ENCODE measurements around the gene ZNF730.
"Not testable (repeated sequence)": the region's sequence is repeated elsewhere in the genome, so short reads cannot be mapped to it uniquely, and the experiment has no call there.

Gene ZNF730

DNA sequence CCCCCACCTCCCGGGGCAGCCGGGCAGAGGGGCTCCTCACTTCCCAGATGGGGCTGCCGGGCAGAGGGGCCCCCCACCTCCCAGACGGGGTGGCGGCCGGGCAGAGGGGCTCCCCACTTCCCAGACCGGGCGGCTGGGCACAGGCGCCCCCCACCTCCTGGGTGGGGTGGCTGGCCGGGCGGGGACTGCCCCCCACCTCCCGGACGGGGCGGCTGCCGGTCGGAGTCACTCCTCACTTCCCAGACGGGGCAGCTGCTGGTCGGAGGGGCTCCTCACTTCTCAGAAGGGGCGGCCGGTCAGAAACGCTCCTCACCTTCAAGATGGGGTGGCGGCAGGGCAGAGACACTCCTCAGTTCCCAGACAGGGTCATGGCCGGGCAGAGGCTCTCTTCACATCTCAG is 43.9 kb downstream of the ZNF730 start:
- H3K4me1 Mint-ChIP-seq (ENCODE audit: low read depth): no peaks in the 10 kb centered on the region
- no peaks in the 10 kb centered on the region for H3K27me3 Mint-ChIP-seq
- H3K4me3 Mint-ChIP-seq: no peak overlapping the region
- peaks cover 37% of the 10 kb centered on the region for H3K9me3 Mint-ChIP-seq
- H3K27ac Mint-ChIP-seq: no peak overlapping the region
- no peaks in the 10 kb centered on the region for H3K36me3 Mint-ChIP-seq (ENCODE audit: low read depth)

DNA sequence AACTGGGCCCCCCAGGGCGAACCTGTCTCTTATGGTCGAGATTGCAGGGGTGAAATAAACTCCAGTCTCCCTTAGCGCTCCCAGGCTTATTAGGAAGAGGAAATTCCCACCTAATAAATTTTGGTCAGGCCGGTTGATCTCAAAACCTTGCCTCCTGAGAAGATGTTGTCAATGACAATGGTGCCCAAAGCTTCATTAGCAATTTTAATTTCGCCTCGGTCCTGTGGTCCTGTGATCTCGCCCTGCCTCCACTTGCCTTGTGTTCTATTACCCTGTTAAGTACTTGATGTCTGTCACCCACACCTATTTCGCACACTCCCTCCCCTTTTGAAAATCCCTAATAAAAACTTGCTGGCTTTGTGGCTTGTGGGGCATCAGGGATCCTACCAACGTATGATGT is 51.5 kb downstream of the ZNF730 start:
- H3K9me3 Mint-ChIP-seq; H3K27ac Mint-ChIP-seq; H3K36me3 Mint-ChIP-seq (ENCODE audit: low read depth); H3K4me1 Mint-ChIP-seq (ENCODE audit: low read depth); H3K4me3 Mint-ChIP-seq; H3K27me3 Mint-ChIP-seq: not testable (repeated sequence)

DNA sequence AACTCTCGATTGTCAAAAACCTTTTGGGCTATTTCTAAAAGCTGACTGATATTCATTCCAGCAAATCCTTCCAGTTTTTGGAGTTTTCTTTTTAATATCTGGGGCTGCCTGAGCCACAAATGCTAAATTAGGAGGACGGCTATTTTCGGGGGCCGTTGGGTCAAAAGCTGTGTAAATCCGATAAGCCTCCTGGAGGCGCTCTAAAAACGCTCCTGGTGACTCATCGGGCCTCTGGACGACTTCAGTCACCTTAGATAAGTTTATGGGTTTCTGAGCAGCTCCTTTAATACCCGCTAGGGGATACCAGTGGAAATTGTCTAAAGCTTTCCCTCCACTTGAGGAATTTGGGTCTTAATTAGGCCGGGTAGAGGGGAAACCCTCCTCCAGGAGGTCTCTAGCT is 66.4 kb downstream of the ZNF730 start:
- H3K4me1 Mint-ChIP-seq (ENCODE audit: low read depth): no peaks in the 10 kb centered on the region
- no peaks in the 10 kb centered on the region for H3K36me3 Mint-ChIP-seq (ENCODE audit: low read depth)
- peaks cover 24% of the 10 kb centered on the region for H3K9me3 Mint-ChIP-seq
- no peak overlapping the region for H3K27ac Mint-ChIP-seq
- no peaks in the 10 kb centered on the region for H3K27me3 Mint-ChIP-seq
- no peak overlapping the region for H3K4me3 Mint-ChIP-seq

DNA sequence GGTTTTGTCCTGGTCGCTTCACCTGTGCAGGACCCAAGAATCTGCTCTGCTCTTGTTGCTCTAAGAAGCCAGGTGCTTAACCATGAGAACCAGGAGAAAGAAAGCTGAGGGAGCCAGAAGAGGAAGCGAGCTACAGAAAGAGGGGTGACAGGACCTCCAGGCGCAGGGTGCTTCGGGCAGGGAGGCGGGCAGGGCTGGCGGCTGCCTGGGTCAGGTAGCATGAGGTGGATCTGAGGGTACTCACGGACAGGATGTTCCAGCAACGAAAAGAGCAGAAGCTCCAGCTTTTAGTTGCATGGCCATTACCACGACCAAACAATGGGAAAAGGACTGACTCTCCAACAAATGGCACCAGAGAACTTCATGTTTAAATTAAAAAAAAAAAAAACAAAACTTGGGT is 73.5 kb downstream of the ZNF730 start:
- H3K4me3 Mint-ChIP-seq: no peak overlapping the region
- H3K27me3 Mint-ChIP-seq: no peaks in the 10 kb centered on the region
- H3K9me3 Mint-ChIP-seq: peaks cover 16% of the 10 kb centered on the region
- no peak overlapping the region for H3K27ac Mint-ChIP-seq
- no peaks in the 10 kb centered on the region for H3K4me1 Mint-ChIP-seq (ENCODE audit: low read depth)
- H3K36me3 Mint-ChIP-seq (ENCODE audit: low read depth): no peaks in the 10 kb centered on the region

All from stimulated activated naive CD8-positive, alpha-beta T cell treated with anti-CD3 and anti-CD28 coated beads, Interleukin-15, Interleukin-2, amounts not matched to agents 100 ng/mL and 50 ng/mL, for 24 hours (primary cell).